Activated B cell treated with CpG ODN at 0.5 μM for 24 hours (primary cell): ENCODE data around the gene SMURF1. TPM values are rescaled to one million over a fixed set of nuclear protein-coding genes. Genes with fewer than 3 reads are reported as not detected.
"Not testable (repeated sequence)": the region's sequence is repeated elsewhere in the genome, so short reads cannot be mapped to it uniquely, and the experiment has no call there.

Experiments
- ATAC-seq: fragments of 200-7000 bp; cut with Tn5 transposase; one replicate; pipeline ENCODE4 v1.10.0; 2021; ENCODE audit warnings: low read depth, mild to moderate bottlenecking, moderate library complexity
- CTCF ChIA-PET: fragments of 350-600 bp; sonication (Branson Sonifier 250); formaldehyde crosslinking; loops from one replicate; lab custom pipeline; 2021; ENCODE audit warnings: antibody characterized with exemption; lab: Charles Lee
- POLR2A ChIA-PET: fragments of 350-600 bp; sonication (Branson Sonifier 250); formaldehyde crosslinking; loops from one replicate; lab custom pipeline; 2021; ENCODE audit warnings: antibody characterized with exemption; lab: Charles Lee
- DNase-seq: peaks from one replicate; pipeline ENCODE4 v3.0.0; 2022
- H3K27ac Mint-ChIP-seq: one replicate; pipeline ENCODE4 v1.8.0; 2020; ENCODE audit warnings: mixed read lengths
- H3K27me3 Mint-ChIP-seq: one replicate; pipeline ENCODE4 v1.8.0; 2021; ENCODE audit warnings: mixed read lengths
- H3K36me3 Mint-ChIP-seq: one replicate; pipeline ENCODE4 v1.8.0; 2021; ENCODE audit warnings: low read depth, mixed read lengths
- H3K4me1 Mint-ChIP-seq: one replicate; pipeline ENCODE4 v1.8.0; 2021; ENCODE audit warnings: mixed read lengths
- H3K4me3 Mint-ChIP-seq: one replicate; pipeline ENCODE4 v1.8.0; 2020; ENCODE audit warnings: mild to moderate bottlenecking, mixed read lengths
- H3K9me3 Mint-ChIP-seq: one replicate; pipeline ENCODE4 v1.8.0; 2020; ENCODE audit warnings: mixed read lengths
- intact Hi-C: fragments of 100-400 bp; cut with micrococcal nuclease; formaldehyde crosslinking; loops from one replicate; pipeline ENCODE4 v1.15.1; 2024
- total RNA-seq: library from RNA; stranded (reverse); gene quantifications from 2 replicates; pipeline ENCODE4 v1.2.3, GENCODE V29; 2022
- TF ChIP-seq, protein P1 (sequence below): fragments of 200-600 bp; IDR thresholded peaks from one replicate; pipeline ENCODE4 v1.8.0; 2022; ENCODE audit warnings: antibody characterized with exemption, mild to moderate bottlenecking

SMURF1 gene
- total RNA-seq, 1 donor from 2014 or later, result 23.1 TPM

DNA sequence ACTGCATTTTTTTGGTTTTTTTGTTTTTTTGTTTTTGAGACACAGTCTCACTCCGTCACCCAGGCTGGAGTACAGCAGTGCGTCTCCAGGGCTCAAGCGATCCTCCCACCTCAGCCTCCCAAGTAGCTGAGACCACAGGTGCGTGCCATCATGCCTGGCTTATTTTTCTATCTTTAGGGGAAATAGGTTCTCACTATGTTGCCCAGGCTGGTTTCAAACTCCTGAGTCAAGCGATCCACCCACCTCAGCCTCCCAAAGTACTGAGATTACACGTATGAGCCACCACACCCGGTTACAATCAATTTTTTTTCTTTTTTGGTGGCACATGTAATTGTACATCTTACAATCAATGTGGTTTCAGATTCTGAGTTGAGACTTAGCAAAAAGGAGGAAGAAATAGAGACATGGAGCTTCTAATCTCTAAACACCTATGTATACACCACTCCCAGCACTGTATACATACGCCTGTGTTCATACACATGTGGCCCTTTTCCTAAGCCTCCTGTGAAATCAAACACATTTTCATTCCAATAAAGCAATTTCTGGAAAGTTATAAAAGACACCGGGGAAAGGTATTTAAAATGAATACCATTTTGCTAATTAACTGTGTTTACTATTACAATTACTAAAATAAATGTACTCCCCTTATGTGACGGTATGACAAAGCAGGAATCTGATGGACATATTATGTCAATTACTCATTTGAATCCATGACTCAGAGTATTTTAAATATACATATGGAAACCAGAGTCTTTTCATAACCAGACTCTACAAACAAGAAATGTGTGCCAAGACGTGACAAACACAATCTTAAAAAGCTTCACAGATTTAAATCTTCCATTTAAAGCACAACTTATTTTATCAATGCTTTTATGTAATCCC, 40.9 kb downstream of the SMURF1 start:
- TF ChIP-seq, protein P1, sequence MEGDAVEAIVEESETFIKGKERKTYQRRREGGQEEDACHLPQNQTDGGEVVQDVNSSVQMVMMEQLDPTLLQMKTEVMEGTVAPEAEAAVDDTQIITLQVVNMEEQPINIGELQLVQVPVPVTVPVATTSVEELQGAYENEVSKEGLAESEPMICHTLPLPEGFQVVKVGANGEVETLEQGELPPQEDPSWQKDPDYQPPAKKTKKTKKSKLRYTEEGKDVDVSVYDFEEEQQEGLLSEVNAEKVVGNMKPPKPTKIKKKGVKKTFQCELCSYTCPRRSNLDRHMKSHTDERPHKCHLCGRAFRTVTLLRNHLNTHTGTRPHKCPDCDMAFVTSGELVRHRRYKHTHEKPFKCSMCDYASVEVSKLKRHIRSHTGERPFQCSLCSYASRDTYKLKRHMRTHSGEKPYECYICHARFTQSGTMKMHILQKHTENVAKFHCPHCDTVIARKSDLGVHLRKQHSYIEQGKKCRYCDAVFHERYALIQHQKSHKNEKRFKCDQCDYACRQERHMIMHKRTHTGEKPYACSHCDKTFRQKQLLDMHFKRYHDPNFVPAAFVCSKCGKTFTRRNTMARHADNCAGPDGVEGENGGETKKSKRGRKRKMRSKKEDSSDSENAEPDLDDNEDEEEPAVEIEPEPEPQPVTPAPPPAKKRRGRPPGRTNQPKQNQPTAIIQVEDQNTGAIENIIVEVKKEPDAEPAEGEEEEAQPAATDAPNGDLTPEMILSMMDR, result no peak
- POLR2A ChIA-PET, result no interaction called here
- Mint-ChIP-seq H3K4me1 (peaks cover 37% of the 10 kb centered on the region), H3K36me3 (peaks cover 27% of the 10 kb centered on the region), H3K9me3 (peaks cover 17% of the 10 kb centered on the region), H3K27me3 (no peaks in the 10 kb centered on the region), H3K27ac (no peak overlapping the region), H3K4me3 (no peak overlapping the region)
- ATAC-seq (no peak), DNase-seq (no peak)
- CTCF ChIA-PET, result no interaction called here
- intact Hi-C loops, result no loop called here

DNA sequence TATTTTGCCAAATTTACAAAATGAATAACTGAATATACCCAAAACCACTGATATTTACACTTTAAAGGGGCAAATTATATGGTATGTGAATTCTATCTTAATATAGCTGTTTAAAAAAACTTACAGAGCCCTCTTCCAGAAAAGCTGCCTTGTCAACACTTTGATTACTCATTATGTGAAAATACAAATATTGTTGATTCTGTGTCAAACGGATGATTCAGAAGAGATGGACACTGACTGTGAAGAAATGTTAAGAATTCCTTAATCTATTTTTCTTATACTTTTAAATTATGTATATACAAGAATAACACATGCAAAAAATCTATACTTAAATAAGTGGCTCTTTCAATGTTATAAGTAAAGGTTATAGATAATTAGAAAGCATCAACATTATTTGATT, 41.5 kb downstream of the SMURF1 start:
- H3K4me3 Mint-ChIP-seq, result no peak overlapping the region

DNA sequence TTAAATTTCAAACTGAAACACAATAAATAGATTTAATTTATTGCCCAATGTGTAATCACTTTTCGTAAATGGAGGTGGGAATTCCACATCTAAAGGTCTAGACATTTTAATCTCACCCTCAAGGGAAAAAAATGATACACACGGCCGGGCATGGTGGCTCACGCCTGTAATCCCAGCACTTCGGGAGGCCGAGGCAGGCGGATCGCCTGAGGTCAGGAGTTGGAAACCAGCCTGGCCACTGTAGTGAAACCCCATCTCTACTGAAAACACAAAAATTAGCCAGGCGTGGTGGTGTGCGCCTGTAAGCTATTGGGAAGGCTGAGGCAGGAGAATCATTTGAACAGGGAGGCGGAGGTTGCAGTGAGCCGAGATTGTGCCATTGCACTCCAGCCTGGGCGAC, 42.4 kb downstream of the SMURF1 start:
- intact Hi-C loops, CTCF ChIA-PET, ATAC-seq, POLR2A ChIA-PET, H3K27ac Mint-ChIP-seq, DNase-seq, H3K27me3 Mint-ChIP-seq, H3K4me3 Mint-ChIP-seq: not testable (repeated sequence)
- Mint-ChIP-seq H3K9me3 (peaks cover 23% of the 10 kb centered on the region), H3K36me3 (peaks cover 38% of the 10 kb centered on the region), H3K4me1 (peaks cover 33% of the 10 kb centered on the region)

More for the DNA sequence above, 41.5 kb downstream of the SMURF1 start:
- ChIA-PET POLR2A (no interaction called here), CTCF (no interaction called here)
- ATAC-seq, result no peak
- H3K27me3 Mint-ChIP-seq, result no peaks in the 10 kb centered on the region
- TF ChIP-seq, protein P1, result no peak
- peaks cover 32% of the 10 kb centered on the region for H3K36me3 Mint-ChIP-seq
- peaks cover 21% of the 10 kb centered on the region for H3K9me3 Mint-ChIP-seq
- intact Hi-C loops, result no loop called here
- H3K4me1 Mint-ChIP-seq, result peaks cover 30% of the 10 kb centered on the region
- no peak for DNase-seq
- H3K27ac Mint-ChIP-seq, result no peak overlapping the region

DNA sequence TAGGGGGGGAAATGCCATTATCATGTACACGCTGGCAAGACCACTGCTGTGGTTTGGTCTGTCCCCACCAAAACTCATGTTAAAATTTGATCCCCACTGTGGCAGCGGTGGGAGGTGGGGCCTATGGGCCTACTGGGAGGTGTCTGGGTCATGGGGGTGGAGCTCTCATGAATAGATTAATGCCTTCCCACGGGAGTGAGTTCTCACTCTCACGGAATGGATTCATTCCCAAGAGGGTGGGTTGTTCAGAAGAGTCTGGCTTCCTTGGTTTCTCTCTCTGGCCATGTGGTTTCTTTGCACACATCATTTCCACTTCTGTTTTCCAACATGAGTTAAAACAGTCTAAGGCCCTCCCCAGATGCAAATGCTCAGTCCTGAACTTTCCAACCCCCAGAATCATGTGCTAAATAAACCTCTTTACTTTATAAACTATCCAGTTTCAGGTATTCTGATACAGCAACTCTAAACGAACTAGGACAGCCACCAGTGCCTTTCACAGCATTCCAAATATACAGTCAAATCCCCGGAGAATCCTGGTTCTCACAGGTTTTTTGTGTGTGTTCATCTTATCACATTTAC, 44.3 kb downstream of the SMURF1 start:
- peaks cover 38% of the 10 kb centered on the region for H3K36me3 Mint-ChIP-seq
- DNase-seq (no peak), ATAC-seq (no peak)
- TF ChIP-seq, protein P1, result no peak
- H3K27ac Mint-ChIP-seq, result no peak overlapping the region
- peaks cover 28% of the 10 kb centered on the region for H3K4me1 Mint-ChIP-seq
- H3K4me3 Mint-ChIP-seq, result no peak overlapping the region
- peaks cover 23% of the 10 kb centered on the region for H3K9me3 Mint-ChIP-seq
- no peaks in the 10 kb centered on the region for H3K27me3 Mint-ChIP-seq
- ChIA-PET POLR2A (no interaction called here), CTCF (no interaction called here)
- intact Hi-C loops, result no loop called here

DNA sequence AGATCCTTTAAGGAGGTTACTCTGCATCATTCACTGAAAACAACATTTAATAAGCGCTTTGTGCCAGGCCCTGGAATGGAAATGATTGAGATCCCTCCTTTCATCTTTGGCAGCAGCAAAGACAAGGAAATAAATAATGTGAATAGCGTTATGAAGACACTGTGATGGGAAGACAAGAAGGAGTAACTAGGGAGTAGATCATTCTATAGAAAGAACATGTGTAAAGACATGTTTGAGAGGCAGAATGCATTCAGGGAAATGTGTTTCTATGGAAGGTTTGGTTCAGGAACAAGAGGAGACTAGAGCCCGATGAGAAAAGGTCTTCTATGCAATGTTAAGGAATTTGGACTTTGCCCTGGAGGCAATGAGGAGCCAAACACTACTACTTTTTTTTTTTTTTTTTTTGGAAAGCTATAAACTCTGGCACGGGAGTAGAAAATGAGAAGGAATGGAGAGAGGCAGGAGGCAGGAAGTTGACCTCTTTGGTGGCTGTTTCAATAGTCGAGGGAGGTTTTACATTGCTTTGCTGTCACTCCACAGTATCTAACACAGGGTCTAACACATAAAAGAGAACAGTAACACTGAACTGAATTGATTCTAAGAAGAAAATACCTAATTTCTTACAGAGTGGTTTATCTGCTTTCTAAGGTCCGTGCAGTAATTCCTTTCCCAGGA, 44.9 kb downstream of the SMURF1 start:
- H3K27ac Mint-ChIP-seq, result no peak overlapping the region
- peaks cover 23% of the 10 kb centered on the region for H3K4me1 Mint-ChIP-seq
- ATAC-seq (no peak), DNase-seq (no peak)
- CTCF ChIA-PET, result no interaction called here
- intact Hi-C loops, result no loop called here
- no peaks in the 10 kb centered on the region for H3K27me3 Mint-ChIP-seq
- TF ChIP-seq, protein P1, result no peak
- POLR2A ChIA-PET, result no interaction called here
- H3K36me3 Mint-ChIP-seq, result peaks cover 36% of the 10 kb centered on the region
- H3K9me3 Mint-ChIP-seq, result peaks cover 23% of the 10 kb centered on the region
- no peak overlapping the region for H3K4me3 Mint-ChIP-seq
